ENCODE data around the gene SH3PXD2A.
"Not testable (repeated sequence)": the region's sequence is repeated elsewhere in the genome, so short reads cannot be mapped to it uniquely, and the experiment has no call there.

SH3PXD2A gene

DNA sequence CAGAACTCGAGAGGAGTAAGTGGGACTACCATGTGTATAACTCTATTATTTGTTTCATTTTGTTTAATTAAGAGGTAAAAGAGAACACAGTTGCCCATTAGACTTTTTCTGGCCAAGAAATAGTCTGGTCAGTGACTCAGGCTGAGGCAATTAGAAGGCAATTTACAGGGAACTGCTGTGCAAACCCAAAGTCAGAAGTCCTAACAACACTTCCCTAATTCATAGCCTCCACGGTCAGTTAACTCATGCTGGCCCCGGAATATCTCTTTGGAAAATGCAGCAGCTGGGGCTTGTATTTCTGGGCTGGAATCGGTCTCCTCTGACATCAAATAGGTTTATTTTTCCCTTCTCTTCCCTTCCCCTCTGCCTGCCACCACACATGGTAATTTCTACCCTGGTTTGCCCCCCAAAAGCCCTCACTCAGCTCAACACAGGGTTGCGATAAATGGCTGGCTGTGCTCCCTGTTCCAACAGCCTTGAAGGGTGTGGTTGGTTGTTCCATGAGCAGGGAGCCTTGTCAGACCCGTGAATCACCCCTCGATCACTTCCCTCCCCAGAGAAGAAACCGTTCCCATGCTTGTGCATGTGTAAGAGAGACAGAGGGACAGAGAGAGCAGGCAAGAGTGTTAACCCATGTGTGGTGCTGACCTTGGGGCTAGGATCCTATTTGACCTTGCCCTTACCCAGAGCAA is 5.3 kb downstream of the SH3PXD2A start:
- no peak for DNase-seq (ENCODE audit: low read depth)

DNA sequence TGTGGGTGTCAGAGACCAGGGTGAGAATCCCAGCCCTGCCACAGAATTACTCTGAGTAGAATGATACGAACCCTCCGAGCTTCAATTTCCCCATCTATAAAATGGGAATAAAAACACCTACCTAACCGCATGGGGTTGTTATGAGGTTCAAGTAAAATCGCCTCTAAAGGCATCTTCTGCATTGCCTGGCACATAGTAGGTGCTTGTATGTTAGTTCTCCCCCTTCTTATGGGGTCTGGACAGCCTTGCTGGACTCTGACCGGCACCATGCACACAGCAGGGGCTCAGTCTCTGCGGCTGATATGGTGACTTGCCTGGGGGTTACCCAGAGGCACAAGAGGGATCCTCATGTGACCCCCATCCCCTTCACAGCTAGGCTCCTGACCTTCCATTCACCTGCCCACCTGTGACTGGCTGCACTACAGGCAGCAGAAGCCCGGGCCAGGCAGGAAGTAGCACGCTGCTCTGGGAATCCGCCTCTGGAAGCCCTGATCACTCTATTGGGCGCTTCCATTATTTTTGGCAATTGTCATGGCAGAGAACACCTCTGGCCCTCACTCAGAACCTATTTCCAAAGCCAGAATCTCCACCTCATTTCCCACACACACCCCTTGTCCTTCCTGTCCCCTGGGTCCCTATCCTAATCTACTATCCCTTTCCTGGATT is 6.0 kb downstream of the SH3PXD2A start:
- DNase-seq (ENCODE audit: low read depth), result no peak

GRCh38 chr10:103847909-103848468 is 7.4 kb downstream of the SH3PXD2A start:
- DNase-seq (ENCODE audit: low read depth), result no peak

DNA sequence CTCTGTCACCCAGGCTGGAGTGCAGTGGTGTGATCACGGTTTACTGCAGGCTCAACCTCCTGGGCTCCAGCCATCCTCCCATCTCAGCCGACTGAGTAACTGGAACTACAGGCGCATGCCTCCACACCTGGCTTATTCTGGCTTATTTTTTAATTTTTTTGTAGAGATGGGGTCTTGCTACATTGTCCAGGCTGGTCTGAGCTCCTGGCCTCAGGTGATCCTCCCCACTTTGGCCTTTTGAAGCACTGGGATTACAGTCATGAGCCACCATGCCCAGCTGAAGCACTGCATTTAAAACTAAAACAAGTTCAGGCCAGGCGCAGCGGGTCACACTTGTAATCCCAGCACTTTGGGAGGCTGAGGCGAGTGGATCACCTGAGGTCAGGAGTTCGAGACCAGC is 8.0 kb downstream of the SH3PXD2A start:
- no peak for DNase-seq (ENCODE audit: low read depth)

DNA sequence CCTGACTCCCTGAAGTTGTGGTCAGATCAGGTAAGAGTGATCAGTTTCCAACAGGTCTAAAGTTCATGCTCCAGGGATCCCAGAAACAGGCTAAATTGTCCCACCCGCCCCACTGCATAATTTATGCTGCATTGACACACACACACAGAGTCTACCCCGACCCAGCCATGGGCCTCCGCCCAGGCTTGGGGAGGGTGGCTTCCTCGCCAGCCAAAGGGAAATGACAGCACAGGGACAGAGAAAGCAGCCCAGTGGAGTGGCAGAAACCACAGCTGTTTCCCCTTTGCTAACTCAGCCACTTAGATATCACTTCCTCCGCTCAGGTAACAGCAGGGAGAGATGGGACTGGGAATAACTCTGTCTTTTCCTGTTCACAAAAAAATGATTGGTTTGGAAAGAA is 9.4 kb downstream of the SH3PXD2A start:
- no peak for DNase-seq (ENCODE audit: low read depth)

DNA sequence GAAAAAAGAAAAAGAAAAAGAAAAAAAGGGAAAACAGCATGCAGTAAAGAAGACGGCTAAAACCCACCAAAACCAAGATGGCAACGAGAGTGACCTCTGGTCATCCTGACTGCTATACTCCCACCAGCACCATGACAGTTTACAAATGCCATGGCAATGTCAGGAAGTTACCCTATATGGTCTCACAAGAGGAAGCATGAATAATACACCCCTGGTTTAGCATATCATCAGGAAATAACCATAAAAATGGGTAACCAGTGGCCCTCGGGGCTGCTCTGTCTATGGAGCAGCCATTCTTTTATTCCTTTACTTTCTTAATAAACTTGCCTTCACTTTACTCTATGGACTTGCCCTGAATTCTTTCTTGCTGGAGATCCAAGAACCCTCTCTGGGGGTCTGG is 10.0 kb downstream of the SH3PXD2A start:
- DNase-seq (ENCODE audit: low read depth), result not testable (repeated sequence)

DNA sequence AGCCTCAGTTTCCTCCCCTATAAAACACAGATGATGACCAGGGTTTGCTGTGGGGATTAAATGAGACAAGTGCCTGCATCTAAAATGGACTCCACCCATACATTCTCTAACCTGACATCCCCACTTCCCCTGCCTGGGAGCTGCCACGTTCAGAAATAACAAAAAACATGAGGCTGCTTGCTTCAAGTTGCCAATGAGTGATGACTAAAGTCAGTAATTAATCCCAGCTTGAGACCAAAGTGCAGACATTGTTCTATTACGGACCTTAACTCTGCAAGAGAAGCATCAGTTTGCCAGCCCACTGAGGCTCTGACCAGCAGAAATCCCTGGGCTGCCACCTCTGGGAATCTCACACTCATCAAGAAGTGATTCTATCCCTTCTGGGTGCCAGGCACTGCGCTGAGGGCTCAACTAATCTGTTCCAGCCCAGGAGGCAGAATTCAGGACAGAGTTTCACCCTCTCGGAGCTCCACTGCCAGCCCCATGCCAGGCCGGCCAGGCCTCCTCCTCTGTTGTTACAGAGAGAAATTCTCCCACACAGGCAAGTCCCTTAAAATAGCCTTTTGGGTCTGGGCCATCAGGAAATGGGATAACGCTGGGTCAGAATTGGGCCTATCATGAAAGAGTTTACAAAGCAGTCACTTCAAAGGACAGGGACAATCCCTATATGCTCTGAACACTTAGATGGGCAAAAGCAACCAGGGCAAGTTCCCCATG is 11.4 kb downstream of the SH3PXD2A start:
- no peak for DNase-seq (ENCODE audit: low read depth)

DNA sequence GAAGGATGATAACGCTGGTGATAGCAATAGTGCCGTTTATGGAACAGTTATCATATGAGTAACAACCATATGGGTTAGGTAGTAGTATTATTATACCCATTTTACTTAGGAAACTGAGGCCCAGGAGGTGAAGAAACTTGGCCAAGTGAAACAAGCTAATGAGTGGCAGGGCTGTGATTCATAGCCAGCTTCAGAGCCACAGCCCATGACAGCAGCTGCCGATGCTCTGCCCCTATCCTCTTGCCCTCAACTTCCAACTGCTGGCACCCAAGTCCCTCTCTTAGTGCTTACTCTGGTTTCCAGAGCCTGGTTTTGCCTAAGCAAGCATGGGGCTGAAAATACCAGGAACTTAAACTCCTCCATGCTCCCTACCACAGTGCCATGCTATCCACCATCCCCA is 12.3 kb downstream of the SH3PXD2A start:
- no peak for DNase-seq (ENCODE audit: low read depth)

DNA sequence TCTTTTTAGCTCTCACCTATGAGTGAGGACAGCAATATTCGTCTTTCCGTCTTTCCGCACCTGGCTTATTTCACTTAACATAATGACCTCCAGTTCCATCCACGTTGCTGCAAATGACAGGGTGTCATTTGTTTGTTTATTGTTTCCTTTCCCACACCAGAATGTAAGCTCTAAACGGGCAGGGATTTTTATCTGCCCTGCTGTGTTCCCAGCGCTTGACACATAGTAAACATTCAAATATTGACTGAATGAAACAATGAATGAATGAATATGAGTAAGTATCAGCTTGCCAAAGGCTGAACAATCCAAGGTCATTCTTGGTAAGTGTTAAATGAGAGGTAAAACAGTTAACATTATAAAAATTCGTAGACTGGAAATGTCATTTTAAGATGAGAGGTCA is 12.8 kb downstream of the SH3PXD2A start:
- DNase-seq (ENCODE audit: low read depth), result no peak

- no peak for DNase-seq (ENCODE audit: low read depth)
Observed at GRCh38 chr10:103841519-103841918, 13.9 kb downstream of the SH3PXD2A start.

- DNase-seq (ENCODE audit: low read depth), result no peak
Observed at GRCh38 chr10:103840740-103841070, 14.7 kb downstream of the SH3PXD2A start.

DNA sequence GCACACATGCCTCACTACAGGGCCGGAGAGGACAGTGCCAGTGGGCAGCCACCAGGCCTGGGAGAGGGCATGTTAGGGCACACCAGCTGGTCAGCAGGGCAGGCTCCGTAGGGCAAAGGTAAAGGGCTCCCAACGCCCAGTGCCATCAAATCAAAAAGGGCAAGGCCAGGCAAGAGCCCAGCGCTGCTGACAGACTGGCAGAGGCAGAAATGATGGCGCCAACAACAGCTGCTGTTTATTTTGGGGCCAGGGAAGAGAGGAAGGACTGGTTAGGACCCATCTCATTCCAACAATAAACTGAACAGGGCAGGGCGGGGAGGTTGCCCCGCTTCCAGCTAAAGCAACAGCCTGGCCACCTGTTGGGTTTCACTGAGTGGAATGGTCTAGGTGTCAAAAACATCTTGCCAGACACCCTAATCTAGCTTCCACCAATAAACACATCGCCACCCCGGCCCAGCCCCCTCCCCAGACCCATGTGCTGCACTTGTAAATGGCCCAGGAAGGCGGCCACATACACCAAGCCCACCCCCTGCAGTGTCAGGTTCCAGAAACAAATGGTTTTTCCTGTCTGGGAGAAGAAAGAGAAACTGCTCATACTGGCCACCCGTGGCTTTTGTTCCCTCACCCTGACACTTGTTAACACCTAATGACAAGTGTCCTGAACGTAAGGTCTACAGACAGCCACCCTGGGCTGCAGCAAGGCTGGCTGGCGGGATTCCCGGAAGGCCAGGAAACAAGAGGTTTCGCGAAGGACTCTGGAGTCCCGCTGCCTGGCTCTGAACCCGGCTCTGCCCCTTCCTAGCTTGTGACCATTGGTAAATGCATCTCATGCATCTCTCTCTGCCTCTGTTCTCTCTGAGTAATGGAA is 15.3 kb downstream of the SH3PXD2A start:
- no peak for DNase-seq (ENCODE audit: low read depth)

GRCh38 chr10:103839519-103839871 is 15.9 kb downstream of the SH3PXD2A start:
- no peak for DNase-seq (ENCODE audit: low read depth)

DNA sequence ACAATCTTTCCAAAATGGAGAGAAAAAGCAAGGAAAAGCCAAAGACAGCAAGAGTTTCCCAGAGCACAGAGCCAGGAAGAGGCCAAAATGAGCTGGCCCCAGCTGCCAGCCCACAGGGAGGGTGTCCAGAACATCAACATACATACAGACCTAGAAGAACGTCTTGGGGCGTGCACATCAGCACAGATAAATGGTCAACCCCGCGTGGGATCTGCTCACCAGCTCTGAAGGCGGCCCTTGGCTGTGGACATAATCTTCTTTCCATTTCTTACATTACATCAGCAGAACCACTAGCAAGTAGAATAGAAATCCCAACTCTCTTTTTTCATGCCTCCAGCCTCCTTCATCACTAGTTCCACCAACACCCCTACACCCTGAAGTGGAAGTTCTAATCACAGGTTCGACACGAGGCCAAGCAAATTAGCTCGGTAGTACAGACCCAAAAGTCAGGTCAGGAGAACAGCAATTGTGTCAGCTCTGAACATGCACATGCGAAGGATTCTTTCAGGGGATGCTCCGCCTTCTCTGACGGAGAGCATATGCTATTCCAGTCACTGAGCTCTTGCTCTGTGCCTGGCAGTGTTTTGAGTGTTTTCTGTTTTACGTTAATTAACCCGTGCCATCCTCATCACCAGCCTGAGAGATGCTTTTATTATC is 16.4 kb downstream of the SH3PXD2A start:
- no peak for DNase-seq (ENCODE audit: low read depth)

DNA sequence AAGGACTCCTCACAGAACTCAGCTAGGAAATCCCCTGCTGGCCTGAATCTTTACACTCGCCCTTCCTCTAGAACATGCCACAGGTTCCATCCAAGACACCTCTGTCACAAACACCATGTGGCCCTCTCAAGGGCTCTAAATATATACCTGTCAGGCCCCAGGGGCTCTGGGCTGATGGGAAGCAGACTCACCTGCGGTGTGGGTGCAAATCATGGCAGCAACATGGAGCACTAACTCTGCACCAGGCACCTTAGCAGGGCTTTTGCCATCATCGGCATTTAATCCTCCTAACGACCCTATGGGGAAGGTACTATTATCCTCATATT is 17.3 kb downstream of the SH3PXD2A start:
- no peak for DNase-seq (ENCODE audit: low read depth)

GRCh38 chr10:103837370-103838069 is 17.9 kb downstream of the SH3PXD2A start:
- DNase-seq (ENCODE audit: low read depth), result no peak

DNA sequence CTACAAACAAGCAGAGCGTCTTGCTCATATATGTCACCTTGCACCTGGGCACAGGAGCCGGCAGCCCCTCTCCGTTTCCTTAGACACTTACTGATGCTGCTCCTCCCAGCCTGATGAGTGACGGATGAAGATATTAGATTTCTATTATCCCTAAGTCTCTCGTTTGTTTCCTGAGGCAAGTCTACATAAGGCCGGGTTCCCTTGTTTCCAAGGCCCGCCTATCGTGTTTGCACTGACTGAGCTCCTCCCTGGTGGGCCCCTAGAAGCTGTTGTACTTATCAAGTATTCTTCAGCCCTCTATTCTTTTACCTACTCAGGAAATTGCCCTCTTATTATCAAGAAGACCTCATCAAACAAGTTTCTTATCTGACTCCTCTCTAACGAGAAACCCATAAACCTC is 18.5 kb downstream of the SH3PXD2A start:
- no peak for DNase-seq (ENCODE audit: low read depth)

GRCh38 chr10:103836273-103836672 is 19.1 kb downstream of the SH3PXD2A start:
- DNase-seq (ENCODE audit: low read depth), result no peak

- no peak for DNase-seq (ENCODE audit: low read depth)
Observed at GRCh38 chr10:103835096-103836050, 20.0 kb downstream of the SH3PXD2A start.

Data from activated T-cell treated with anti-CD3 and anti-CD28 coated beads for 24 hours (primary cell).